Measurements from ENCODE around the gene TRIM31.

DNA sequence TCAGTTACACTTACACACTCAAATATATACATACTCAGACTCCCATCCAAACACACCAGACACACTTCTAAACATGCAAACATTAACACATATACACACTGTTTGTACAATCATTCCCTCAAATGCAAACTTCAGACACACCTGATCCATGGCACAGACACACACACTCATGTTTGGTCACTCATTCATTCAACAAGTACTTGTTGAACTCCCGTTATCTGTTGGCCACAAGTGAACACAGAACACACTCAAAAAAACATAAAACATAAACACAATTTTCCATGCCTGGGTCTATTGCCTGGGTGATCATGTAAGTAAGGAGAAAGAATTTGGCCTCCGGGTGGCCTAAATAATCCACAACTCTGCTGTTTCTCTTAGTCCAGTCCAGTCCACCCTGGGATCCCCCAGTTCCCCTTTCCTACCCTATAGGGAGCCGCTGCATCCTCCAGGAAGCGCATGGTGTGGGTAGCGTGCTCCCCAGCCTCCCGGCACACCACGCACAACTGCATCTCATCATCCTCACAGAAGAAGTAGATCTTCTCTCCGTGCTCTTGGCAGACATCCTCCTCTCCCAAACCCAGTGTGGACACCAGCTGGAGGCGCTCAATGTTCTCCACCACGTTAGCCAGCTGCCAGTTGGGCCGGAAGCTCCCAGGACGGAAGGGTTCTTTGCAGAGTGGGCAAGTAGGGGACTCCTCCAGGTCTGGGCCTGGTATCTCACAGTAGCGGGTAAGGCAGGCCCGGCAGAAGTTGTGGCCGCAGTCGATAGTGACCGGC is 47.3 kb upstream of the TRIM31 start:
- TF ChIP-seq POLR2A (IDR thresholded peaks at IDR 0.05), result no peak
- TF ChIP-seq, protein P1, sequence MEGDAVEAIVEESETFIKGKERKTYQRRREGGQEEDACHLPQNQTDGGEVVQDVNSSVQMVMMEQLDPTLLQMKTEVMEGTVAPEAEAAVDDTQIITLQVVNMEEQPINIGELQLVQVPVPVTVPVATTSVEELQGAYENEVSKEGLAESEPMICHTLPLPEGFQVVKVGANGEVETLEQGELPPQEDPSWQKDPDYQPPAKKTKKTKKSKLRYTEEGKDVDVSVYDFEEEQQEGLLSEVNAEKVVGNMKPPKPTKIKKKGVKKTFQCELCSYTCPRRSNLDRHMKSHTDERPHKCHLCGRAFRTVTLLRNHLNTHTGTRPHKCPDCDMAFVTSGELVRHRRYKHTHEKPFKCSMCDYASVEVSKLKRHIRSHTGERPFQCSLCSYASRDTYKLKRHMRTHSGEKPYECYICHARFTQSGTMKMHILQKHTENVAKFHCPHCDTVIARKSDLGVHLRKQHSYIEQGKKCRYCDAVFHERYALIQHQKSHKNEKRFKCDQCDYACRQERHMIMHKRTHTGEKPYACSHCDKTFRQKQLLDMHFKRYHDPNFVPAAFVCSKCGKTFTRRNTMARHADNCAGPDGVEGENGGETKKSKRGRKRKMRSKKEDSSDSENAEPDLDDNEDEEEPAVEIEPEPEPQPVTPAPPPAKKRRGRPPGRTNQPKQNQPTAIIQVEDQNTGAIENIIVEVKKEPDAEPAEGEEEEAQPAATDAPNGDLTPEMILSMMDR (IDR thresholded peaks at IDR 0.05), result no peak

All from uterus (tissue), 2 donors.